ENCODE results near the gene UGT2B10. TPM values are rescaled to one million over a fixed set of nuclear protein-coding genes. Genes with fewer than 3 reads are reported as not detected.

Gene UGT2B10
- total and polyA plus RNA-seq, 3 donors from 2014 or later, result 1.5 TPM; not detected in 2

GRCh38 chr4:68878048-68878447, 62.3 kb downstream of the UGT2B10 start:
- H3K4me3 ChIP-seq, result no peak overlapping the region
- no peaks in the 10 kb centered on the region for H3K4me1 ChIP-seq
- WGBS, 2 donors, result 59 to 73% methylated on average over 2 of the region's 2 CpGs
- TF ChIP-seq POLR2A (IDR thresholded peaks at IDR 0.05), result no peak
- TF ChIP-seq, protein P1, sequence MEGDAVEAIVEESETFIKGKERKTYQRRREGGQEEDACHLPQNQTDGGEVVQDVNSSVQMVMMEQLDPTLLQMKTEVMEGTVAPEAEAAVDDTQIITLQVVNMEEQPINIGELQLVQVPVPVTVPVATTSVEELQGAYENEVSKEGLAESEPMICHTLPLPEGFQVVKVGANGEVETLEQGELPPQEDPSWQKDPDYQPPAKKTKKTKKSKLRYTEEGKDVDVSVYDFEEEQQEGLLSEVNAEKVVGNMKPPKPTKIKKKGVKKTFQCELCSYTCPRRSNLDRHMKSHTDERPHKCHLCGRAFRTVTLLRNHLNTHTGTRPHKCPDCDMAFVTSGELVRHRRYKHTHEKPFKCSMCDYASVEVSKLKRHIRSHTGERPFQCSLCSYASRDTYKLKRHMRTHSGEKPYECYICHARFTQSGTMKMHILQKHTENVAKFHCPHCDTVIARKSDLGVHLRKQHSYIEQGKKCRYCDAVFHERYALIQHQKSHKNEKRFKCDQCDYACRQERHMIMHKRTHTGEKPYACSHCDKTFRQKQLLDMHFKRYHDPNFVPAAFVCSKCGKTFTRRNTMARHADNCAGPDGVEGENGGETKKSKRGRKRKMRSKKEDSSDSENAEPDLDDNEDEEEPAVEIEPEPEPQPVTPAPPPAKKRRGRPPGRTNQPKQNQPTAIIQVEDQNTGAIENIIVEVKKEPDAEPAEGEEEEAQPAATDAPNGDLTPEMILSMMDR (IDR thresholded peaks at IDR 0.05), result no peak
- intact Hi-C loops (cut with DNase I; ENCODE audit: low total_unique reads), result no loop called here
- H3K9me3 ChIP-seq, result no peaks in the 10 kb centered on the region
- DNase-seq, result no peak
- H3K27ac ChIP-seq, result no peak overlapping the region
- H3K27me3 ChIP-seq, result no peaks in the 10 kb centered on the region
- no peaks in the 10 kb centered on the region for H3K36me3 ChIP-seq (ENCODE audit: low read depth, missing control alignments)

Small RNAs within 50 kb of the gene (small RNA-seq; reads per million reads assigned to genes)
- gene AC021146.4 (0 reads per million in 2 donors), gene AC021146.9 (0 reads per million in 2 donors)

Other genes starting within 250 kb of the UGT2B10 start
- gene UGT2B17, start 239.7 kb upstream of the UGT2B10 start, total RNA-seq, result under 1 TPM in 1 of 2 donors, not detected in 1; 0.24 TPM
- not detected for gene UGT2B17, start 239.7 kb upstream of the UGT2B10 start, polyA plus RNA-seq (ENCODE audit: insufficient read depth, low read depth, low replicate concordance)
- under 1 TPM in 1 of 2 donors, not detected in 1; 0.50 TPM for gene UGT2B15, start 145.3 kb upstream of the UGT2B10 start, total RNA-seq
- 1.3 TPM for gene UGT2B15, start 145.3 kb upstream of the UGT2B10 start, polyA plus RNA-seq (ENCODE audit: insufficient read depth, low read depth, low replicate concordance)
- not detected for gene UGT2A3, start 135.8 kb downstream of the UGT2B10 start, total RNA-seq
- gene UGT2A3, start 135.8 kb downstream of the UGT2B10 start, polyA plus RNA-seq (ENCODE audit: insufficient read depth, low read depth, low replicate concordance), result 1.7 TPM